Bronchial smooth muscle cell (primary cell): ENCODE data around the gene GTPBP1. TPM values are rescaled to one million over a fixed set of nuclear protein-coding genes. Genes with fewer than 3 reads are reported as not detected.

Experiments
- total RNA-seq: library from RNA; depleted of rRNA; stranded (reverse); fragments of >200 nt; gene quantifications from 2 replicates; pipeline ENCODE4 v1.2.1, GENCODE V29; 2014

The GTPBP1 gene
- 16.1 and 36.7 TPM in 2 replicates for total RNA-seq

GRCh38 chr22:38705235-38706100 lies at the start of gene GTPBP1:
Gene GTPBP1, plus strand, starts transcription at chr22:38705944. Its CDS starts 12 bp downstream, at chr22:38705956.

GRCh38 chr22:38656256-38657044 lies 49.3 kb upstream of the GTPBP1 start, which contains the start of the genes CBY1 and FAM227A:
Gene CBY1, plus strand, starts transcription at chr22:38656638. Its CDS starts 11,417 bp downstream, at chr22:38668055.
Gene FAM227A, minus strand, starts transcription at chr22:38656392. Its CDS starts 6,224 bp downstream, at chr22:38650168.

GRCh38 chr22:38681582-38682335 lies 24.0 kb upstream of the GTPBP1 start, which contains the start of gene TOMM22:
Gene TOMM22, plus strand, starts transcription at chr22:38681957. Its CDS starts 22 bp downstream, at chr22:38681979.

GRCh38 chr22:38700789-38701628 lies 4.7 kb upstream of the GTPBP1 start, which contains the start of gene JOSD1:
Gene JOSD1, minus strand, starts transcription at chr22:38700943. Its CDS starts 956 bp downstream, at chr22:38699987.

GRCh38 chr22:38755911-38756532 lies 50.3 kb downstream of the GTPBP1 start, which contains the start of gene SUN2:
Gene SUN2, minus strand, starts transcription at chr22:38755998. Its CDS starts 3,370 bp downstream, at chr22:38752628.

Other genes with a start within 250 kb of the GTPBP1 start
- gene KDELR3, start 237.8 kb upstream of the GTPBP1 start, total RNA-seq, result 43.8 and 67.6 TPM in 2 replicates
- gene DDX17, start 199.6 kb upstream of the GTPBP1 start, total RNA-seq, result 311 and 366 TPM in 2 replicates
- 6.9 and 8.0 TPM in 2 replicates for gene DMC1, start 135.8 kb upstream of the GTPBP1 start, total RNA-seq
- 1.1 and 2.5 TPM in 2 replicates for gene FAM227A, start 49.6 kb upstream of the GTPBP1 start, total RNA-seq
- gene CBY1, start 49.3 kb upstream of the GTPBP1 start, total RNA-seq, result 17.8 TPM in 2 replicates
- 50.0 and 72.0 TPM in 2 replicates for gene TOMM22, start 24.0 kb upstream of the GTPBP1 start, total RNA-seq
- gene JOSD1, start 5.0 kb upstream of the GTPBP1 start, total RNA-seq, result 33.3 and 34.2 TPM in 2 replicates
- gene SUN2, start 50.1 kb downstream of the GTPBP1 start, total RNA-seq, result 31.8 and 40.4 TPM in 2 replicates
- 12.0 and 16.2 TPM in 2 replicates for gene DNAL4, start 88.2 kb downstream of the GTPBP1 start, total RNA-seq
- gene NPTXR, start 138.1 kb downstream of the GTPBP1 start, total RNA-seq, result 0.26 and 1.1 TPM in 2 replicates
- gene CBX6, start 166.3 kb downstream of the GTPBP1 start, total RNA-seq, result 28.5 and 32.8 TPM in 2 replicates